K562 (cell line): ENCODE measurements around the gene C1orf21.

Source experiments
- CHD2 ChIP-seq: IDR thresholded peaks from 2 replicates; pipeline ENCODE4 v1.6.1; 2011; ENCODE audit warnings: low read depth, low read length
- EZH2 ChIP-seq: IDR thresholded peaks from 2 replicates; pipeline ENCODE4 v1.6.1; 2012; ENCODE audit warnings: low read depth, mild to moderate bottlenecking, inconsistent platforms, low read length, borderline replicate concordance
- FOXA3 ChIP-seq, 2 experiments: fragments of 450-650 bp in 1 of 2; sonication (generic) in 1 of 2; formaldehyde crosslinking; IDR thresholded peaks in 1 of 2; conservative IDR thresholded peaks in 1 of 2; 2 replicates each; pipeline versions ENCODE4 v1.4.0 to v1.8.0; 2020 to 2022; ENCODE audit warnings: mild to moderate bottlenecking in 2 of 2, missing genetic modification reagents in 1 of 2
- FOXP4 ChIP-seq: sonication (generic); formaldehyde crosslinking; IDR thresholded peaks from 2 replicates; pipeline ENCODE4 v1.8.0; 2022; ENCODE audit warnings: mild to moderate bottlenecking, missing genetic modification reagents, borderline replicate concordance
- HDAC1 ChIP-seq, 2 experiments: fragments of 450-650 bp; IDR thresholded peaks; 2 replicates each; pipeline ENCODE4 v1.6.1; 2016 to 2017; ENCODE audit warnings: inconsistent platforms in 1 of 2, mild to moderate bottlenecking in 1 of 2, moderate library complexity in 1 of 2
- HNRNPUL1 ChIP-seq: fragments of 200-400 bp; formaldehyde crosslinking; IDR thresholded peaks from 2 replicates; pipeline ENCODE4 v1.6.1; 2017; ENCODE audit warnings: low read length
- KDM5B ChIP-seq: fragments of 200-600 bp; sonication (generic); IDR thresholded peaks from 2 replicates; pipeline ENCODE4 v1.6.1; 2012; ENCODE audit warnings: low read depth, mild to moderate bottlenecking, moderate library complexity, low read length, control low read depth, inconsistent platforms; ENCODE audit not compliant: insufficient replicate concordance
- POLR2A ChIP-seq: fragments of 450-650 bp; conservative IDR thresholded peaks from 2 replicates; pipeline ENCODE4 v1.6.1; 2016
- ZNF121 ChIP-seq: sonication (generic); formaldehyde crosslinking; conservative IDR thresholded peaks from 2 replicates; pipeline ENCODE4 v1.8.0; 2022; ENCODE audit warnings: missing genetic modification reagents
- ZNF263 ChIP-seq: sonication (generic); formaldehyde crosslinking; IDR thresholded peaks from 2 replicates; pipeline ENCODE4 v1.8.0; 2022; ENCODE audit warnings: mild to moderate bottlenecking, missing genetic modification reagents, borderline replicate concordance
- TF ChIP-seq, protein P1 (sequence below): sonication (generic); formaldehyde crosslinking; IDR thresholded peaks from 2 replicates; pipeline ENCODE4 v1.8.1; 2023; ENCODE audit warnings: mild to moderate bottlenecking, missing genetic modification reagents
- TF ChIP-seq, protein P2 (sequence below), 3 experiments: IDR thresholded peaks in 2 of 3; conservative IDR thresholded peaks in 1 of 3; 2 replicates each; pipeline ENCODE4 v1.5.1; 2011 to 2012; ENCODE audit warnings: low read length in 3 of 3, mild to moderate bottlenecking in 3 of 3, control low read depth in 2 of 3, improper control_type of control experiment in 1 of 3, inconsistent platforms in 1 of 3, low read depth in 1 of 3, mixed read lengths in 1 of 3, moderate library complexity in 1 of 3; ENCODE audit not compliant: insufficient read depth in 2 of 3

DNA sequence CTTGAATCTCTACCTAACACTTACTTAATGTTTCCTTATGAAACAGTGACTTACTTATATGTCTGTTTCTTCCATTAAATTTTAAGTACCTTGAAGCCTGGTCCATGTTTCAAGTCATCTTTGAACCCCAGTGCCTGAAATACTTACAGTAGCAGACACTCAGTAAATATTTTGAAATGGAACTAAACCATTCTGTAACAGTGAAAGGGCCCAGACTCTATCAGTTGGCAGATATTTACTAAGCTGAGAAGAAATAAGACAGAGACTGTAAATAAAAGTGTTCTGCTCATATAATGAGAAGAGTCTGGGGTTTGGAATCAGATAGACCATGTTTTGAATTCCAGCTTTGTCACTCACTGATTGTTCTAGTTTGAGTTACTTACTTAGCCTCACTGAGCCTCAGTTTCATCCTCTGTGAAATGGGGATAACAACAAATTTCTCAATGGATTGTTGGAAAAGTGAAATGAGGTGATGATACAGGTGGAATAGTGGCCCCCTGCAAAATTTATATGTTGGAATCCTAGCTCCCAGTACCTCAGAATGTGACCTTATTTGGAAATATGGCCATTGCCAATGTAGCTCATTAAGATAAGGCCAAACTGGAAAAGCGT, 19.3 kb upstream of the C1orf21 start:
- TF ChIP-seq HNRNPUL1 (no peak), KDM5B (no peak), ZNF263 (CRISPR knock-in tag) (no peak), FOXP4 (CRISPR knock-in tag) (no peak), FOXA3 (CRISPR knock-in tag; conservative IDR thresholded peaks at IDR 0.05 in 1 of 2, IDR thresholded peaks at IDR 0.05 in 1 of 2) (no peak), EZH2 (no peak), POLR2A (no peak), CHD2 (no peak), HDAC1 (IDR thresholded peaks at IDR 0.05) (no peak), ZNF121 (CRISPR knock-in tag) (no peak)
- TF ChIP-seq, protein P1, sequence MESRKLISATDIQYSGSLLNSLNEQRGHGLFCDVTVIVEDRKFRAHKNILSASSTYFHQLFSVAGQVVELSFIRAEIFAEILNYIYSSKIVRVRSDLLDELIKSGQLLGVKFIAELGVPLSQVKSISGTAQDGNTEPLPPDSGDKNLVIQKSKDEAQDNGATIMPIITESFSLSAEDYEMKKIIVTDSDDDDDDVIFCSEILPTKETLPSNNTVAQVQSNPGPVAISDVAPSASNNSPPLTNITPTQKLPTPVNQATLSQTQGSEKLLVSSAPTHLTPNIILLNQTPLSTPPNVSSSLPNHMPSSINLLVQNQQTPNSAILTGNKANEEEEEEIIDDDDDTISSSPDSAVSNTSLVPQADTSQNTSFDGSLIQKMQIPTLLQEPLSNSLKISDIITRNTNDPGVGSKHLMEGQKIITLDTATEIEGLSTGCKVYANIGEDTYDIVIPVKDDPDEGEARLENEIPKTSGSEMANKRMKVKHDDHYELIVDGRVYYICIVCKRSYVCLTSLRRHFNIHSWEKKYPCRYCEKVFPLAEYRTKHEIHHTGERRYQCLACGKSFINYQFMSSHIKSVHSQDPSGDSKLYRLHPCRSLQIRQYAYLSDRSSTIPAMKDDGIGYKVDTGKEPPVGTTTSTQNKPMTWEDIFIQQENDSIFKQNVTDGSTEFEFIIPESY (CRISPR knock-in tag), result no peak
- TF ChIP-seq, protein P2, sequence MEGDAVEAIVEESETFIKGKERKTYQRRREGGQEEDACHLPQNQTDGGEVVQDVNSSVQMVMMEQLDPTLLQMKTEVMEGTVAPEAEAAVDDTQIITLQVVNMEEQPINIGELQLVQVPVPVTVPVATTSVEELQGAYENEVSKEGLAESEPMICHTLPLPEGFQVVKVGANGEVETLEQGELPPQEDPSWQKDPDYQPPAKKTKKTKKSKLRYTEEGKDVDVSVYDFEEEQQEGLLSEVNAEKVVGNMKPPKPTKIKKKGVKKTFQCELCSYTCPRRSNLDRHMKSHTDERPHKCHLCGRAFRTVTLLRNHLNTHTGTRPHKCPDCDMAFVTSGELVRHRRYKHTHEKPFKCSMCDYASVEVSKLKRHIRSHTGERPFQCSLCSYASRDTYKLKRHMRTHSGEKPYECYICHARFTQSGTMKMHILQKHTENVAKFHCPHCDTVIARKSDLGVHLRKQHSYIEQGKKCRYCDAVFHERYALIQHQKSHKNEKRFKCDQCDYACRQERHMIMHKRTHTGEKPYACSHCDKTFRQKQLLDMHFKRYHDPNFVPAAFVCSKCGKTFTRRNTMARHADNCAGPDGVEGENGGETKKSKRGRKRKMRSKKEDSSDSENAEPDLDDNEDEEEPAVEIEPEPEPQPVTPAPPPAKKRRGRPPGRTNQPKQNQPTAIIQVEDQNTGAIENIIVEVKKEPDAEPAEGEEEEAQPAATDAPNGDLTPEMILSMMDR (IDR thresholded peaks at IDR 0.05 in 2 of 3, conservative IDR thresholded peaks at IDR 0.05 in 1 of 3; ENCODE audit: insufficient read depth in 2 of 3, low read depth in 1 of 3, low read length in 3 of 3), result no peak
